ENCODE results near the gene LRIT2. TPM values are rescaled to one million over a fixed set of nuclear protein-coding genes. Genes with fewer than 3 reads are reported as not detected.

LRIT2 gene
- total and polyA plus RNA-seq, 9 of the 15 experiments (the other 6 are each of a cell fraction or from before 2014, with no cell fraction given) = not detected

DNA sequence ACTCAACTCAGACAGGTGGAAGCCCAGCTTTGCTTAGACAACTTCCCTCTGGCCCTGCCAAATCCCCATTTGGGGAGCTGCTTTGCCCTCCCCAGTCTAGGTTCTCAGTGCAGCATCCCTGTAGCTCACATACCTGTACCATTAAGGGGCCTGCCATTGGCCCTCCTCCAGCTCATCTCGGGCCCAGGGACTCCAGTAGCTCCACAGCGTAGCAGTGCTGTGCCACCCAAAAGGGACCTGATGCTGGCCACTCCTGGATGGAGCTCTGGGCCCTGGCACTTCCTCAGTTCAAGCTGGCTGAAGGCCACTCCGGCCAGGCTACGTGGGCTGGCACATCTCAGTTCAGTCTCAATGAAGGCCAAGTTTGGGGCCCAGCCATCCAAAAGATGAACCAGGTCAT lies 8.6 kb upstream of the LRIT2 start (continued):
- TF ChIP-seq ZNF280B (CRISPR knock-in tag; IDR thresholded peaks at IDR 0.05) = no peak

DNA sequence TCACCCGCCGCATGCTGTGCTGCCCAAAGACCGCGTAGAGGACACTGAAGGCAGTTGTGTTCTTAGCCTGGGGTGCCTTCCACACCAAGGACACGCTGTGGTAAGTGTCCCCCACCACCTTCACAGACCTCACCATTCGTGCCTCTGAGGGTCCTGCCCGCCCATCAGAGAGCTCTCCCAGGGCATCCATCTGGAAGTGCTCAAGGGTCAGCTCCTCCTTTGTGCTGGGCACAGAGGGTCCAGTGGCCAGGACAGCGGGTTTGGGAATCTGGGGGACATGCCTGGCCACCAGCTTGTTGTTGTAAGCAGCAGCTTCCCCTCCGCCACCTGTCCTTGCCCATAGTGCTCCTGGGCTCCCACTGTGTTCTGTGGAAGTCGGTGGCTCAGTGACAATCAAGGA lies 7.0 kb upstream of the LRIT2 start:
- BruUV-seq (replicated peaks) = no TSS peak
- no peak; the same call in 2 of the 3 replicates for ATAC-seq

More for the DNA sequence above, 7.0 kb upstream of the LRIT2 start:
- no peak for DNase-seq (ENCODE audit: extremely low read depth in 1 of 4, low spot score in 3 of 4)
- in situ Hi-C loops (cut with MboI) = no loop called here
- Histone ChIP-seq H3K4me1 (replicated peaks in 1 of 2; ENCODE audit: control insufficient read depth in 2 of 2, insufficient read depth in 2 of 2, low read length in 2 of 2) (peaks cover 0 to 4% of the 10 kb centered on the region in 2 experiments; a peak in 2 of 5 replicates), H3K9me1 (ENCODE audit: control insufficient read depth, insufficient read depth, low read length) (no peaks in the 10 kb centered on the region), H3K36me3 (ENCODE audit: control insufficient read depth, insufficient read depth, low read length) (no peaks in the 10 kb centered on the region), H3K9me3 (replicated peaks; ENCODE audit: control insufficient read depth, insufficient read depth, low read depth, low read length) (no peaks in the 10 kb centered on the region), H3K4me3 (no peak overlapping the region), H4K20me1 (replicated peaks; ENCODE audit: control insufficient read depth, insufficient read depth, low read length) (no peaks in the 10 kb centered on the region), H3K4me2 (ENCODE audit: insufficient read depth, low read length) (no peak overlapping the region), H3K27me3 (ENCODE audit: control insufficient read depth in 2 of 2, insufficient read depth in 2 of 2, low read length in 2 of 2) (peaks cover 13 to 36% of the 10 kb centered on the region in 2 experiments; a peak in 4 of 5 replicates), H3K9ac (ENCODE audit: insufficient read depth in 1 of 2, low read depth in 2 of 2, low read length in 2 of 2) (0 out of 4 replicates have a peak overlapping the region, but pooled peaks of 1 of the 2 experiments have one; percentile 12), H3K79me2 (ENCODE audit: control insufficient read depth, insufficient read depth, low read length) (no peaks in the 10 kb centered on the region), H3K27ac (ENCODE audit: extremely low read depth, low read depth, low read length) (no peak overlapping the region), H2AFZ (ENCODE audit: low read depth, low read length) (no peak overlapping the region)
- intact Hi-C loops (cut with micrococcal nuclease) = no loop called here
- ChIA-PET POLR2A (interaction anchor here (3.1 kb wide), 1 partner anchor 14 kb away, joined by 13 read pairs; the partner anchor contains the start of gene RGR), CTCF (ENCODE audit: low intra/inter-chr PET ratio) (no interaction called here)
- 2% methylated on average over 10 of the region's 10 CpGs for WGBS (ENCODE audit: insufficient coverage, low coverage, missing lambda C conversion rate)
- FAIRE-seq = no peak
- TF ChIP-seq MCM3 (IDR thresholded peaks at IDR 0.05) (no peak), ZNF431 (CRISPR knock-in tag; IDR thresholded peaks at IDR 0.05) (no peak), HMGN3 (IDR thresholded peaks at IDR 0.05; ENCODE audit: borderline replicate concordance, extremely low read depth, insufficient read length, low read depth, low read length) (no peak), RHOXF2B (CRISPR knock-in tag; conservative IDR thresholded peaks at IDR 0.05) (no peak), ARNT (IDR thresholded peaks at IDR 0.05) (no peak), ZBTB1 (CRISPR knock-in tag; IDR thresholded peaks at IDR 0.05; ENCODE audit: borderline replicate concordance, low read depth) (no peak)

Data from K562 (cell line).